ENCODE measurements around the gene UBE2O.
"Not testable (repeated sequence)": the region's sequence is repeated elsewhere in the genome, so short reads cannot be mapped to it uniquely, and the experiment has no call there.

UBE2O gene

DNA sequence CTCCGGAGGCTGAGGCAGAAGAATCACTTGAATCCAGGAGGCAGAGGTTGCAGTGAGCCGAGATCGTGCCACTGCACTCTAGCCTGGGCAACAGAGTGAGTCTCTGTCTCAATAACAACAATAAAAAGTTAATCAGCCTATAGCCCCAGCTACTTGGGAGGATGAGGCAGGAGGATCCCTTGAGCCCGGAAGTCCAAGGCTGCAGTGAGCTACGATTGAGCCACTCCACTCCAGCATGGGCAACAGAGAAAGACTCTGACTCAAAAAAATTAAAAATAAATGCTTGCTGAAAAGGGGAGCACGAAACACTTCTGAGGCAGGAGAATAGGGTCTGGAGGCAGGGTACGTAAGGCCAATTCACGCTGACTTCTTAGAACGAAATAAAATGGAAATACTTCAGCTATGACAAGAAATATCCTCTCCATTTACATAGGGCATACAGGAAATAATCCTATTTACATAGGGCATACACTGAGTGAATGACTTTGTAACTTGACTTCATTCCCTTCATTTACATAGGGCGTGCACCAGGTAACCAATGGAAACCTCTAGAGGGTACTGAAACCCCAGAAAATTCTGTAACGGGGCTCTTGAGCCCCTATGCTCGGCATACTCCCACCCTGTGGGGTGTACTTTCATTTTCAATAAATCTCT, 96.0 kb downstream of the UBE2O start:
- H3K36me3 ChIP-seq (ENCODE audit: control insufficient read depth, insufficient read depth, low read length): no peaks in the 10 kb centered on the region
- H3K4me3 ChIP-seq (ENCODE audit: insufficient read depth, low read depth, low read length): no peak overlapping the region
- no peaks in the 10 kb centered on the region for H3K4me1 ChIP-seq (ENCODE audit: control insufficient read depth, insufficient read depth, low read length)
- no peak overlapping the region for H3K27ac ChIP-seq (ENCODE audit: insufficient read depth, low read depth, low read length, poor library complexity, severe bottlenecking)
- no peaks in the 10 kb centered on the region for H3K9me3 ChIP-seq (ENCODE audit: control insufficient read depth, low read length)
- H3K27me3 ChIP-seq (ENCODE audit: control insufficient read depth, insufficient read depth, low read length, poor library complexity, severe bottlenecking): no peaks in the 10 kb centered on the region
- 86 to 91% methylated on average over 12 of the region's 12 CpGs for WGBS, 2 experiments

DNA sequence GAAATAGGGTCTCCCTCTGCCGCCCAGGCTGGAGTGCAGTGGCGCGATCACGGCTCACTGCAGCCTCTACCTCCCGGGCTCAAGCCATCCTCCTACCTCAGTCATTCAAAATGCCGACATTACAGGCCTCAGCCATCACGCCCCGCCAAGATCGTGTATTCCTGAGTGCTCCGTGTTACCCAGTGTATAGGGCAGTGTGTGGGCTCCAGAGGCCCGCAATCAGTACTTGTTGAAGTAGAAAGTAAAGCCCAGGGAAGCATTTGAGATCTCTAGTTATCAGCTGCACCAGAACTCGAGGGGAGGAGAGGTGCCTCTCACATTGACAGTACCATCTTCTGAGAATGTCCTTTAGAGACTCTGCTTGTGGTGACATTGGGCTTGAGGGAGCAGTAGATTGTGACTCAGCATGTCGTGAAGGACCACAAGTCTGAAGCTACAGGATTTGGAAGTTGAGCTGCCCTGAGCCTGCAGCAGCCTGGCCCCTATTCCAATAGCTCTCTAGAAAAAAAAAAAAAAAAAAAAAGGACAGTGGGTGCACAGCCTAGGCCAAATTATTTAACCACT, 98.1 kb downstream of the UBE2O start:
- Histone ChIP-seq H3K4me3 (ENCODE audit: insufficient read depth, low read depth, low read length) (no peak overlapping the region), H3K36me3 (ENCODE audit: control insufficient read depth, insufficient read depth, low read length) (no peaks in the 10 kb centered on the region), H3K27me3 (ENCODE audit: control insufficient read depth, insufficient read depth, low read length, poor library complexity, severe bottlenecking) (no peaks in the 10 kb centered on the region), H3K4me1 (ENCODE audit: control insufficient read depth, insufficient read depth, low read length) (no peaks in the 10 kb centered on the region), H3K9me3 (ENCODE audit: control insufficient read depth, low read length) (no peaks in the 10 kb centered on the region), H3K27ac (ENCODE audit: insufficient read depth, low read depth, low read length, poor library complexity, severe bottlenecking) (no peak overlapping the region)
- 72 to 75% methylated on average over 13 of the region's 13 CpGs for WGBS, 2 experiments

DNA sequence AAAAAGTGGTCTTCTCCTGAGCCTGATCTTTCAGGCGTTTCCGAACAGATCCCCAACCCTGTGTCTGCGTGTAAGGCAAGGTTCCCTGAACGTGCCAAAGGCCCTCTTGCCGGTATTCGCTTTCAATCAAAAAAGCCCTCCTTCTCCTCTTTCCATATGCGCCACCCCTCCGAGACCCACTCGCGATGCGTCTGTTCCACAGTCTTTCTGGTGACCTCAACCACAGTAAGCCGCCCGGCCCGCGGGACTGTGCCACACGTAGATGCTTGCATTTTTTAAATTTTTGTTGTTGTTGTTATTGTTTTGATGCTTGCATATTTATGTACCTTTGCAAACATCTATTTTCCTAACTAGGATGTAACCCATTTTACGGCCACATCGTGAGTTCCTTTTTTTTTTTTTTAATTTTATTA, 98.6 kb downstream of the UBE2O start:
- no peak overlapping the region for H3K27ac ChIP-seq (ENCODE audit: insufficient read depth, low read depth, low read length, poor library complexity, severe bottlenecking)

DNA sequence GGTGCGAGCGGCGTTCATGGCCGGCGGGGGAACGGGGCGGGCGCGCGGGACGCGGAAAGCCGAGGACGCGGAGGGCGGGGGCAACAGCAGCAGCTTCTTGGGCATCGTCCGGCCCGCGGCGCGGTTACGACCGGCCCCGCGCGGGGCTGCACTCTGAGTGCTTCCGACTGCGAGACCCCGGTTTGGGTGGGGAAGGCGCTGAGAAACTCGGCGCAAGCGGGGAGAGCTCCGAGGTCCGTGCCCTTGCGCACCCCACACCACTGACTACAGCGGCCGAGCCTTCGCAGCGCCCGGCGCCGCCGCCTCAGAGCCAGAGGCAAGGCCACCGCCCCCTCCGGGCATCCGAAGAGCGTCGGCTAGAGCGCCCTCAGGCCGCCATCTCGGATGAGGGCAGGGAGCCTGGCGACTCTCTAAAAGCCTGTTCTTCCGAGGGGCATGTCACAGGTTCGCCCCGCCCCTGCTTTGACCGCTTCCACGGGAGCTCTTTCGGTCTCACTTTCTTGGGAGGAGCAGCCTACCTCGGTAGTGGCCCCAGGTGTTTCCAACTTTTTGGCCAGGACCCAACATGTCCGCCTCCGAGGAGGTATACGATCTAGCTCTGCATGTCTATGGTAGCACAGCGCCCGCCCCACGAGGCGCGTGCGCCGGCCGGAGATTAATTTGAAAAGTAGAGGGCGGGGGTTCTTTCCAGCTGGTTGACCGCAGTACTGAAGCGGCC, 99.2 kb downstream of the UBE2O start, which contains the start of gene PRPSAP1:
Gene PRPSAP1 (minus strand): TSS at position 318 of the 718 bp plus-strand sequence. CDS start 213 bp downstream, at position 105.
- H3K9me3 ChIP-seq (ENCODE audit: control insufficient read depth, low read length): no peaks in the 10 kb centered on the region
- WGBS, 2 experiments: 0 to 1% methylated on average over 75 of the region's 75 CpGs
- H3K36me3 ChIP-seq (ENCODE audit: control insufficient read depth, insufficient read depth, low read length): no peaks in the 10 kb centered on the region
- H3K4me1 ChIP-seq (ENCODE audit: control insufficient read depth, insufficient read depth, low read length): no peaks in the 10 kb centered on the region
- H3K4me3 ChIP-seq (ENCODE audit: insufficient read depth, low read depth, low read length): peak within 1 kb of the TSS; percentile 81
- H3K27ac ChIP-seq (ENCODE audit: insufficient read depth, low read depth, low read length, poor library complexity, severe bottlenecking): peak within 1 kb of the TSS; percentile 84
- no peaks in the 10 kb centered on the region for H3K27me3 ChIP-seq (ENCODE audit: control insufficient read depth, insufficient read depth, low read length, poor library complexity, severe bottlenecking)

More for the DNA sequence above, 98.6 kb downstream of the UBE2O start:
- no peaks in the 10 kb centered on the region for H3K36me3 ChIP-seq (ENCODE audit: control insufficient read depth, insufficient read depth, low read length)
- no peaks in the 10 kb centered on the region for H3K4me1 ChIP-seq (ENCODE audit: control insufficient read depth, insufficient read depth, low read length)
- peak overlapping the region; percentile 81 for H3K4me3 ChIP-seq (ENCODE audit: insufficient read depth, low read depth, low read length)
- WGBS, 2 experiments: 10 to 11% methylated on average over 16 of the region's 18 CpGs
- H3K27me3 ChIP-seq (ENCODE audit: control insufficient read depth, insufficient read depth, low read length, poor library complexity, severe bottlenecking): no peaks in the 10 kb centered on the region
- no peaks in the 10 kb centered on the region for H3K9me3 ChIP-seq (ENCODE audit: control insufficient read depth, low read length)

DNA sequence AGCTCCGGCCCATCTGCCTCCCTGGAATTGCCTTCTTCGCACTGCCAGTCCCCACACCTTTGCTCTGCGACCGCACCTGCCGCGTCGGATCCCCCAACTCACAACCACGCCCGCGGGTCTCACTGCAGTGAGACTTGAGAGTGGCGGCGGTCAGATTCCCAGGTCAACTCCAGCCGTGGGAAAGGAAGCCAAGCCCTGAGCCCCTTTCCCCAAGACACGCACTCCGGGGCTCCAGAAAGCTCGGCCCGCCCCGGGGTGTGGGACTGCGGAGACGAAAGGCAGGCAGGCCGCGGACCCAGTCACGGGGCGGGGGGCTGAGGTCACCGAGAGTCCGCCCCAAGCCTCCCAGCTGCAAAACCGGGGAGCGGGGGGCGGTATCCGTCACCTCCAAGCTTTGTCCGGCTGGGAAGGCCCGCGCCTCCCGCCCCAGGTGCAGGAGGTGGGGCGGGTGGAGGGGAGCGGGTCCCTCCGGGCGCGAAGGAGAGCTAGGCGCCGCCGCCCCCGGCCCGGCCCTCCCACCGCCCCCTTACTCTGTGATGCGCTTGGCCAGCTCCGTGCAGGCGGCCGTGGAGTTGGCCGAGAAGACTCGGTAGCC, 99.9 kb downstream of the UBE2O start:
- H3K4me1 ChIP-seq (ENCODE audit: control insufficient read depth, insufficient read depth, low read length): no peaks in the 10 kb centered on the region
- no peak overlapping the region for H3K27ac ChIP-seq (ENCODE audit: insufficient read depth, low read depth, low read length, poor library complexity, severe bottlenecking)
- 1 to 2% methylated on average over 51 of the region's 51 CpGs for WGBS, 2 experiments
- no peaks in the 10 kb centered on the region for H3K27me3 ChIP-seq (ENCODE audit: control insufficient read depth, insufficient read depth, low read length, poor library complexity, severe bottlenecking)
- no peaks in the 10 kb centered on the region for H3K36me3 ChIP-seq (ENCODE audit: control insufficient read depth, insufficient read depth, low read length)
- H3K4me3 ChIP-seq (ENCODE audit: insufficient read depth, low read depth, low read length): peak overlapping the region; percentile 81
- H3K9me3 ChIP-seq (ENCODE audit: control insufficient read depth, low read length): no peaks in the 10 kb centered on the region

DNA sequence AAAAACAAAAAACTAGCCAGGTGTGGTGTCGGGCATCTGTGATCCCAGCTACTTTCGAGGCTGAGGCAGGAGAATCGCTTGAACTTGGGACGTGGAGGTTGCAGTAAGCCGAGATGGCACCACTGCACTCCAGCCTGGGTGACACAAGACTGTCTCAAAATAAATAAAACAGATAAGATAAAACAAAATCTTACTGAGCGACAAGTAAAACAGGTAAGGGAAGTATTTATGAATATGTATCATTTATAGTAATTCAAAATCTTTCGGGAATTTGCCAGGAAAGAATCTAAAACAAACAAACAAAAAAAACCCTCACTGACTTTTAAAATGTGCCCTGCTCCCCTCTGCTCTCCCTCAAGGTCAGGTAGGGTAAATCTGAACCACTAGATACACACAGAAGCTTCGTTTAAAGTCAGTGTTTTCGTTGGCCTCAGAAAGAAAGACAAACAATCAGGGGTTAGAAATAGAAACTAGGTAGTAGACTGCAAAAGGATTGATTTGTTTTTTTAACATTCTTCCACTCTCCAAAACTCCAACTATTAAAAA, 101.4 kb downstream of the UBE2O start:
- no peak overlapping the region for H3K4me3 ChIP-seq (ENCODE audit: insufficient read depth, low read depth, low read length)
- WGBS, 2 experiments: 92 to 93% methylated on average over 7 to 8 of the region's 9 CpGs
- no peaks in the 10 kb centered on the region for H3K4me1 ChIP-seq (ENCODE audit: control insufficient read depth, insufficient read depth, low read length)
- no peaks in the 10 kb centered on the region for H3K27me3 ChIP-seq (ENCODE audit: control insufficient read depth, insufficient read depth, low read length, poor library complexity, severe bottlenecking)
- H3K27ac ChIP-seq (ENCODE audit: insufficient read depth, low read depth, low read length, poor library complexity, severe bottlenecking): no peak overlapping the region
- H3K9me3 ChIP-seq (ENCODE audit: control insufficient read depth, low read length): no peaks in the 10 kb centered on the region
- peaks cover 4% of the 10 kb centered on the region for H3K36me3 ChIP-seq (ENCODE audit: control insufficient read depth, insufficient read depth, low read length)

DNA sequence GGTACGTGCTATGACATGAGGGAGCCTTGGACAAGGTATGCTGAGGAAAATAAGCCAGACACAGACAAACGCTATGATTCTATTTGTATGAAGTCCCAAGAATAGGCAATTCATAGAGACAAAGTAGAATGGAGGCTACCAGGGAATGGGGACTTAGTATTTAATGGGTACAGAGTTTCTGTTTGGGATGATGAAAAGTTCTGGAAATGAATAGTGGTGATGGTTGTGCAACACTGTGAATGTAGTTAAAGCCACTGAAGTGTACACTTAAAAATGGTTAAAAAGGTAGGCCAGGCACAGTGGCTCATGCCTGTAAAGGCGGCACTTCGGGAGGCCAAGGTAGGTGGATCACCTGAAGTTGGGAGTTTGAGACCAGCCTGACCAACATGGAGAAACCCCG, 102.5 kb downstream of the UBE2O start:
- no peaks in the 10 kb centered on the region for H3K9me3 ChIP-seq (ENCODE audit: control insufficient read depth, low read length)
- no peak overlapping the region for H3K4me3 ChIP-seq (ENCODE audit: insufficient read depth, low read depth, low read length)
- no peak overlapping the region for H3K27ac ChIP-seq (ENCODE audit: insufficient read depth, low read depth, low read length, poor library complexity, severe bottlenecking)
- no peaks in the 10 kb centered on the region for H3K4me1 ChIP-seq (ENCODE audit: control insufficient read depth, insufficient read depth, low read length)
- WGBS, 2 experiments: 96 to 97% methylated on average over 5 of the region's 5 CpGs
- peaks cover 4% of the 10 kb centered on the region for H3K36me3 ChIP-seq (ENCODE audit: control insufficient read depth, insufficient read depth, low read length)
- H3K27me3 ChIP-seq (ENCODE audit: control insufficient read depth, insufficient read depth, low read length, poor library complexity, severe bottlenecking): no peaks in the 10 kb centered on the region

DNA sequence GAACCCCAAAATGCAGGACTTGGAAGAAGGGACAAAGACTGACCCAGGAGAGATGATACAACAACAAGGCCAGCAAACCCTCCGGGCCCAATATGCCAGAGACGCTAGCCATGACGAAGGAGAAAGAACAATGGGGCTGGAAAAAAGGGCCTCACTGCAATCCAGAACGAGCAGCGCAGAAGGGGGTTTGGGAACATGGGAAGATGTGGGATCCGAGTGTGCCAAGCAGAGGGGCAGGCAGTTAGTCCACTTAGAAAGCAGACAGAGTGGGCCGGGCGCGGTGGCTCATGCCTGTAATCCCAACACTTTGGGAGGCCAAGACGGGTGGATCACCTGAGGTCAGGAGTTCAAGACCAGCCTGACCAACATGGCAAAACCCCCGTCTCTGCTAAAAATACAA, 106.0 kb downstream of the UBE2O start:
- peaks cover 10% of the 10 kb centered on the region for H3K36me3 ChIP-seq (ENCODE audit: control insufficient read depth, insufficient read depth, low read length)
- H3K4me1 ChIP-seq (ENCODE audit: control insufficient read depth, insufficient read depth, low read length); H3K4me3 ChIP-seq (ENCODE audit: insufficient read depth, low read depth, low read length); H3K27me3 ChIP-seq (ENCODE audit: control insufficient read depth, insufficient read depth, low read length, poor library complexity, severe bottlenecking); H3K27ac ChIP-seq (ENCODE audit: insufficient read depth, low read depth, low read length, poor library complexity, severe bottlenecking); H3K9me3 ChIP-seq (ENCODE audit: control insufficient read depth, low read length): not testable (repeated sequence)
- WGBS, 2 experiments: 95% methylated on average over 11 of the region's 11 CpGs

DNA sequence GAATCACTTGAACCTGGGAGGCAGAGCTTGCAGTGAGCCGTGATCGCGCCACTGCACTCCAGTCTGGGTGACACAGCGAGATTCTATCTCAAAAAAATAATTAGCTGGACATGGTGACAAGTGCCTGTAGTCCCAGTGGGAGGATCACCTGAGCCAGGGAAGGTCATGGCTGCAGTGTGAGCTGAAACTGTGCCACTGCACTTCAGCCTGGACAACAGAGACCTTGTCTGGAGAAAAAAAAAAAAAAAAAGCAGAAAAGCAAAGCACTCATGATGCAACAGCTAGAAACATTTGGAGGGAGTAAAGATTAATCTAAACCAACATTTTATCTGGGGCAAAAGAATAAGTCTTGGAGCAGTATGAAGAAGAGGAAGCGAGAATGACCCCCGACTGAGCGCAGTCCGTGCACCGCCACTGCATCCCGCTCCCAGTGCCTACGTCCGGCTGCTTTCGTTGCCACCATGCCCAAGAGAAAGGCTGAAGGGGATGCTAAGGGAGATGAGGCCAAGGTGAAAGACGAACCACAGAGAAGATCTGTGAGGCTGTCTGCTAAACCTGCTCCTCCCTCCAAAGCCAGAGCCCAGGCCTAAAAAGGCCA, 107.5 kb downstream of the UBE2O start:
- Histone ChIP-seq H3K4me1 (ENCODE audit: control insufficient read depth, insufficient read depth, low read length) (no peaks in the 10 kb centered on the region), H3K4me3 (ENCODE audit: insufficient read depth, low read depth, low read length) (no peak overlapping the region), H3K27me3 (ENCODE audit: control insufficient read depth, insufficient read depth, low read length, poor library complexity, severe bottlenecking) (no peaks in the 10 kb centered on the region), H3K27ac (ENCODE audit: insufficient read depth, low read depth, low read length, poor library complexity, severe bottlenecking) (no peak overlapping the region), H3K36me3 (ENCODE audit: control insufficient read depth, insufficient read depth, low read length) (peaks cover 13% of the 10 kb centered on the region), H3K9me3 (ENCODE audit: control insufficient read depth, low read length) (no peaks in the 10 kb centered on the region)
- 93 to 95% methylated on average over 14 of the region's 14 CpGs for WGBS, 2 experiments

Measured in ectodermal cell (in vitro differentiated cells).